ENCODE data around the gene GRHL1. TPM values are rescaled to one million over a fixed set of nuclear protein-coding genes. Genes with fewer than 3 reads are reported as not detected.
A peak's percentile ranks its signal among the peaks of the same experiment; 100 is the strongest.

GRHL1 gene
- total and polyA plus RNA-seq, 12 donors: 0.57 to 2.6 (median 1.2) TPM; not detected in 1

DNA sequence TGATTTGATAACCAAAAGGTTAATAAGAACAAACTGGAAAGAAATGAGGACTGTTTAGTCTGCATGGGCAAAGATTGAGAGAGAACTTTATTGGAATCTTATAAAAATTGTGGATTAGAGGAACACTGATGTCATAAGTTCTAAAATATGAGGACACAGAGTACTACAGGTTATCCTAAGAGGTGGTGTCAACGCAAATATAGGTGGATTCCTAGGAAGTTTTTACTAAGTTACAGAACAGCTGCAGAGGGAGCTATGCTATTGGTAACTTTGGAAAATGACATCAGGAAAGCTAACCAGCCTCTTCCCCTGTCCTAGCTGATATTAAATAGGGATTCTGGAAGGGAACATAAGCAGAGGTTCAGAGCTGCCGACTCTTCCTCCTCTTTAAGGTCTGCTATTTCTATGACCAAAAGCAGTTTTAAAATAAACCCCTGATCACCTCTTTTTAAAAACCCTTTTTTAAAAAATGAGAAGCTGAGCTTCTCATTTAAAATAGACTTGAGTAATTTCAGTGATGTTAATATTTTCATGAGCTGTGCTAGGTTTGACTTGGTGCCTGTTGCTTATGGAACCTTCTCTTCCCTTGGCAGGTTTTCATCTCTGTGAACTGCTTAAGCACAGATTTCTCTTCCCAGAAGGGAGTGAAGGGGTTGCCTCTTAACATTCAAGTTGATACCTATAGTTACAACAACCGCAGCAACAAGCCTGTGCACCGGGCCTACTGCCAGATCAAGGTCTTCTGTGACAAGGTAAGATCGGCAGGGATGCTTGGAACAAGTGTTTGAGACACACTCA, 34.2 kb downstream of the GRHL1 start:
- WGBS, 4 donors: 92 to 97% (median 95%) methylated on average over 5 of the region's 5 CpGs
- no peak for TF ChIP-seq POLR2A (IDR thresholded peaks at IDR 0.05)
- TF ChIP-seq, protein P1, sequence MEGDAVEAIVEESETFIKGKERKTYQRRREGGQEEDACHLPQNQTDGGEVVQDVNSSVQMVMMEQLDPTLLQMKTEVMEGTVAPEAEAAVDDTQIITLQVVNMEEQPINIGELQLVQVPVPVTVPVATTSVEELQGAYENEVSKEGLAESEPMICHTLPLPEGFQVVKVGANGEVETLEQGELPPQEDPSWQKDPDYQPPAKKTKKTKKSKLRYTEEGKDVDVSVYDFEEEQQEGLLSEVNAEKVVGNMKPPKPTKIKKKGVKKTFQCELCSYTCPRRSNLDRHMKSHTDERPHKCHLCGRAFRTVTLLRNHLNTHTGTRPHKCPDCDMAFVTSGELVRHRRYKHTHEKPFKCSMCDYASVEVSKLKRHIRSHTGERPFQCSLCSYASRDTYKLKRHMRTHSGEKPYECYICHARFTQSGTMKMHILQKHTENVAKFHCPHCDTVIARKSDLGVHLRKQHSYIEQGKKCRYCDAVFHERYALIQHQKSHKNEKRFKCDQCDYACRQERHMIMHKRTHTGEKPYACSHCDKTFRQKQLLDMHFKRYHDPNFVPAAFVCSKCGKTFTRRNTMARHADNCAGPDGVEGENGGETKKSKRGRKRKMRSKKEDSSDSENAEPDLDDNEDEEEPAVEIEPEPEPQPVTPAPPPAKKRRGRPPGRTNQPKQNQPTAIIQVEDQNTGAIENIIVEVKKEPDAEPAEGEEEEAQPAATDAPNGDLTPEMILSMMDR (IDR thresholded peaks at IDR 0.05): no peak
- Histone ChIP-seq H3K4me3 (no peak overlapping the region), H3K36me3 (replicated peaks in 1 of 2) (no peaks in the 10 kb centered on the region), H3K9me3 (replicated peaks in 1 of 3) (no peaks in the 10 kb centered on the region), H3K27me3 (no peaks in the 10 kb centered on the region), H3K4me1 (replicated peaks in 1 of 2) (peaks cover 0 to 22% of the 10 kb centered on the region in 2 donors), H3K27ac (no peak overlapping the region)
- DNase-seq: no peak
- intact Hi-C loops (cut with DNase I): loop anchor here in 1 of 2 donors (5.0 kb wide), 1 partner anchor 47 kb away; no protein-coding TSS in a partner anchor

DNA sequence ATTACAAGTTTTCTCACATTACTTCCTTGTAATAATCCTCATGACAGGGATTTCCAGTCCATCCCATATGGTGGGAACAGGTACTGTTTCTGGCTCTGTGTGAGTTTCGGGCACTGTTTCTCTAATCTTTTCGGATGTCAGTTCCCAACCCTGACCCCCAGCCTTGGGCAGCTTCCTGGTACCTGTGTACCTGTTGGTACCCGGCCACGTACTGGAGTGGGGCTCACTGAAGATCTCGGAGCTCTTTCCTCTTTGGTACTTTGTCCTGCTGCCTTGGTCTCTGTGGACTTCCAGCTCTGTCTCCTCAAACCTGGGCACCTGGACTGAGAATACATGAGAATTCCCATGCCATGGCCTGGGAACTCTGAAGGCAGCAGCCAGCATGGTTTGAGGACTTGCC, 36.8 kb downstream of the GRHL1 start:
- intact Hi-C loops (cut with DNase I): loop anchor here in 1 of 2 donors (5.0 kb wide), 1 partner anchor 44 kb away; no protein-coding TSS in a partner anchor

DNA sequence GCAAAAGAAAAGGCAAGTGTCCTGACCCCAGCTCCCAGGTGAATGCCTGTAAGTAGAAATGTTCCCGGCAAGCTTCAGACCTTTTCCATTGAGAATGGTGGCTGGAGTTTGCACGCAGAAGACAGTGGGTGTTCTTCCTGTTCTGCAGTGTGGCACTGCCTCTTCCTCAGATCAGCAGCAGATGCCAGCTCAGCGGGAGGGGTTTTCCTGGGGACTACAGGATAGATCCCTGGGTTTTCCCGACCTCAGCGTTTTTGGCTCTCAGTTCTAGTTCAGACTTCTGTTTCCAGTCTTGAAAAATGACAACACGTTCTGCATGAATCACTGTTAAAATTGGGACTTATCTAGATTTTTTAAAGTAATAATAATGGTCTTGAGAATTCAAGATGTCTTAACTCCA, 39.2 kb downstream of the GRHL1 start:
- Histone ChIP-seq H3K9me3 (replicated peaks in 1 of 3) (no peaks in the 10 kb centered on the region), H3K4me3 (no peak overlapping the region), H3K36me3 (replicated peaks in 1 of 2) (no peaks in the 10 kb centered on the region), H3K27ac (peak overlapping the region in 2 of 5 donors; percentile 30 to 56), H3K4me1 (replicated peaks in 1 of 2) (peaks cover 12 to 35% of the 10 kb centered on the region in 2 donors), H3K27me3 (no peaks in the 10 kb centered on the region)
- peak in 5 of 7 donors; percentile 61 to 71 (median 65) for DNase-seq
- intact Hi-C loops (cut with DNase I): no loop called here
- WGBS, 4 donors: 45 to 72% (median 60%) methylated on average over 6 of the region's 6 CpGs
- no peak for TF ChIP-seq POLR2A (IDR thresholded peaks at IDR 0.05)
- TF ChIP-seq, protein P1 (IDR thresholded peaks at IDR 0.05): no peak

More for the DNA sequence above, 36.8 kb downstream of the GRHL1 start:
- Histone ChIP-seq H3K4me1 (replicated peaks in 1 of 2) (peaks cover 12 to 44% of the 10 kb centered on the region in 2 donors), H3K4me3 (no peak overlapping the region), H3K27me3 (no peaks in the 10 kb centered on the region), H3K27ac (peak overlapping the region in 1 of 5 donors; percentile 39), H3K9me3 (replicated peaks in 1 of 3) (no peaks in the 10 kb centered on the region), H3K36me3 (replicated peaks in 1 of 2) (no peaks in the 10 kb centered on the region)
- DNase-seq: no peak
- 93 to 98% (median 94%) methylated on average over 5 of the region's 5 CpGs for WGBS, 4 donors
- TF ChIP-seq POLR2A (IDR thresholded peaks at IDR 0.05): no peak
- TF ChIP-seq, protein P1 (IDR thresholded peaks at IDR 0.05): no peak

DNA sequence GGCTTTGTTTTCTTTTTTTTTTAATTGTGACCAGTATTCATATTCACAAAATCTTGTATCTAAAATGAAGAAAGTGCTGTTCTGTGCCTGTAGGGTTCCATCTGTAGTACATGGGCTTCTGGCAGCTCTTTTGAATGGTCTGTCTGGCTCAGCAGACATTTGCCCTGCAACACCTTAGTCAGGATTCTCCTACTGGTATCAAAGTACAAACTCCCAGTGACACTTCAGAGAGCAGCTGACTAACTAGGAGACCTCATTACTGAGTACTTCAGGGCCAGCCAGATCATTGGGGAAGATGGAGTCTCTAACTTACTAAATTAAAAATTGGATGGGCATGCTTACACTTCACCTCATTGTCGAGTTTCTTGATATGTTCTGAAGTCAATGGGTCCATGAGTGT, 39.7 kb downstream of the GRHL1 start:
- no peak for DNase-seq
- H3K36me3 ChIP-seq (replicated peaks in 1 of 2): no peaks in the 10 kb centered on the region
- WGBS, 4 donors: 76 to 86% (median 81%) methylated on average over 1 of the region's 1 CpG
- TF ChIP-seq, protein P1 (IDR thresholded peaks at IDR 0.05): no peak
- no peak for TF ChIP-seq POLR2A (IDR thresholded peaks at IDR 0.05)
- no peaks in the 10 kb centered on the region for H3K27me3 ChIP-seq
- no peaks in the 10 kb centered on the region for H3K9me3 ChIP-seq (replicated peaks in 1 of 3)
- intact Hi-C loops (cut with DNase I): no loop called here
- H3K4me1 ChIP-seq (replicated peaks in 1 of 2): peaks cover 12 to 35% of the 10 kb centered on the region in 2 donors
- H3K27ac ChIP-seq: peak overlapping the region in 4 of 5 donors; percentile 30 to 64 (median 52)
- H3K4me3 ChIP-seq: no peak overlapping the region
